HCT116 (cell line): ENCODE data around the gene PUSL1. TPM values are rescaled to one million over a fixed set of nuclear protein-coding genes. Genes with fewer than 3 reads are reported as not detected.

Experiments
- ATAC-seq: fragments of 200-7000 bp; cut with Tn5 transposase; 2 replicates; pipeline ENCODE4 v1.9.1; 2020; ENCODE audit warnings: mild to moderate bottlenecking, moderate library complexity
- BruUV-seq: library from RNA; stranded (reverse); fragments of 400-500 nt; replicated peaks from 2 replicates; lab custom pipeline; 2021; lab: Mats Ljungman, UMichigan
- CTCF ChIA-PET: fragments of 300-600 bp; sonication (Branson Sonifier 250); formaldehyde crosslinking; loops from one replicate; lab custom pipeline; 2021; ENCODE audit warnings: antibody characterized with exemption; lab: Charles Lee
- POLR2A ChIA-PET: fragments of 300-600, 350-600 bp; sonication (Branson Sonifier 250); formaldehyde crosslinking; loops from one replicate; lab custom pipeline; 2021; ENCODE audit warnings: antibody characterized with exemption; lab: Charles Lee
- RAD21 ChIA-PET, 2 experiments: fragments of 300-600 bp; sonication (Branson Sonifier 250); formaldehyde crosslinking; loops; one replicate each; lab custom pipeline; 2023; ENCODE audit warnings: low total read pairs in 2 of 2; ENCODE audit not compliant: uncharacterized antibody in 2 of 2, unreplicated experiment in 2 of 2, low non-redundant PET in 1 of 2; lab: Charles Lee
- DNase-seq: peaks from one replicate; pipeline ENCODE4 v3.0.0-alpha.2; 2010; ENCODE audit warnings: low read depth, low spot score
- H2AFZ ChIP-seq: fragments of 200-600 bp; shearing (Covaris generic), sonication (generic); 2 replicates; pipeline ENCODE4 v1.6.1; 2017; ENCODE audit warnings: low read depth, mixed run types, mixed read lengths, antibody characterized with exemption, low read length; ENCODE audit not compliant: poor library complexity, severe bottlenecking
- H3K27ac ChIP-seq: 2 replicates; pipeline ENCODE4 v1.5.1; 2012; ENCODE audit warnings: low read depth, low read length
- H3K27me3 ChIP-seq: fragments of 200-600 bp; sonication (generic); 2 replicates; pipeline ENCODE4 v1.6.1; 2016; ENCODE audit warnings: mixed run types, low read length, mixed read lengths; ENCODE audit not compliant: insufficient read depth
- H3K36me3 ChIP-seq, 2 experiments: fragments of 200-500 bp in 1 of 2; fragments of 200-600 bp in 1 of 2; sonication (Bioruptor generic) in 1 of 2; sonication (generic) in 1 of 2; 2 replicates each; pipeline versions ENCODE4 v1.5.1 to v1.6.1; 2014 to 2016; ENCODE audit warnings: low read length in 2 of 2, inconsistent platforms in 1 of 2, mixed read lengths in 1 of 2, mixed run types in 1 of 2; ENCODE audit not compliant: insufficient read depth in 2 of 2, control insufficient read depth in 1 of 2
- H3K4me1 ChIP-seq, 2 experiments: fragments of 200-600 bp in 1 of 2; sonication (generic) in 1 of 2; 2 replicates each; pipeline versions ENCODE4 v1.5.1 to v1.6.1; 2012 to 2017; ENCODE audit warnings: low read length in 2 of 2, inconsistent platforms in 1 of 2, mild to moderate bottlenecking in 1 of 2, mixed read lengths in 1 of 2, mixed run types in 1 of 2, moderate library complexity in 1 of 2; ENCODE audit not compliant: insufficient read depth in 2 of 2, control insufficient read depth in 1 of 2
- H3K4me2 ChIP-seq: fragments of 200-600 bp; sonication (generic); 2 replicates; pipeline ENCODE4 v1.6.1; 2017; ENCODE audit warnings: mixed run types, low read length, mixed read lengths
- H3K4me3 ChIP-seq, 2 experiments: fragments of 200-600 bp in 1 of 2; sonication (generic) in 1 of 2; replicated peaks in 1 of 2; 2 replicates each; pipeline ENCODE4 v1.5.1; 2011 to 2016; ENCODE audit warnings: low read length in 2 of 2, control low read depth in 1 of 2, low read depth in 1 of 2, mild to moderate bottlenecking in 1 of 2, mixed read lengths in 1 of 2, mixed run types in 1 of 2
- H3K79me2 ChIP-seq: fragments of 200-600 bp; sonication (generic); 2 replicates; pipeline ENCODE4 v1.6.1; 2017; ENCODE audit warnings: mild to moderate bottlenecking, mixed run types, low read length, moderate library complexity, mixed read lengths; ENCODE audit not compliant: insufficient read depth
- H3K9ac ChIP-seq: fragments of 200-600 bp; sonication (generic); 2 replicates; pipeline ENCODE4 v1.6.1; 2016; ENCODE audit warnings: low read length, mixed read lengths
- H3K9me2 ChIP-seq: fragments of 200-600 bp; sonication (generic), shearing (Covaris generic); 2 replicates; pipeline ENCODE4 v1.6.1; 2017; ENCODE audit warnings: mixed run types, mild to moderate bottlenecking, moderate library complexity; ENCODE audit not compliant: insufficient read depth
- H3K9me3 ChIP-seq, 2 experiments: fragments of 200-500 bp in 1 of 2; fragments of 200-600 bp in 1 of 2; sonication (Bioruptor generic) in 1 of 2; sonication (generic) in 1 of 2; 2 replicates each; pipeline ENCODE4 v1.6.1; 2014 to 2017; ENCODE audit warnings: low read length in 2 of 2, mixed read lengths in 2 of 2, inconsistent platforms in 1 of 2, low read depth in 1 of 2, mild to moderate bottlenecking in 1 of 2, mixed run types in 1 of 2, moderate library complexity in 1 of 2; ENCODE audit not compliant: control insufficient read depth in 1 of 2, insufficient read depth in 1 of 2
- H4K20me1 ChIP-seq: fragments of 200-600 bp; sonication (generic), shearing (Covaris generic); 2 replicates; pipeline ENCODE4 v1.6.1; 2017; ENCODE audit warnings: mixed run types, mild to moderate bottlenecking, moderate library complexity; ENCODE audit not compliant: insufficient read depth
- ATF3 ChIP-seq: IDR thresholded peaks from 2 replicates; pipeline ENCODE4 v1.6.1; 2012
- CBX3 ChIP-seq: IDR thresholded peaks from 2 replicates; pipeline ENCODE4 v1.6.1; 2012; ENCODE audit warnings: low read depth
- CEBPB ChIP-seq: IDR thresholded peaks from 2 replicates; pipeline ENCODE4 v1.6.1; 2012; ENCODE audit warnings: low read depth
- EGR1 ChIP-seq: IDR thresholded peaks from 2 replicates; pipeline ENCODE4 v1.6.1; 2012; ENCODE audit warnings: low read depth
- ELF1 ChIP-seq: IDR thresholded peaks from 2 replicates; pipeline ENCODE4 v1.6.1; 2012; ENCODE audit warnings: low read depth, borderline replicate concordance
- EZH2phosphoT487 ChIP-seq: fragments of 200-600 bp; IDR thresholded peaks from 2 replicates; pipeline ENCODE4 v1.6.1; 2018; ENCODE audit warnings: antibody characterized with exemption, borderline replicate concordance
- FOSL1 ChIP-seq: IDR thresholded peaks from 2 replicates; pipeline ENCODE4 v1.6.1; 2012; ENCODE audit warnings: low read depth
- JUND ChIP-seq: IDR thresholded peaks from 2 replicates; pipeline ENCODE4 v1.6.1; 2012
- MAX ChIP-seq: IDR thresholded peaks from 2 replicates; pipeline ENCODE4 v1.6.1; 2012
- POLR2A ChIP-seq: IDR thresholded peaks from 2 replicates; pipeline ENCODE4 v1.7.0; 2011; ENCODE audit warnings: borderline replicate concordance; ENCODE audit not compliant: insufficient read depth, insufficient read length; ENCODE audit errors: extremely low read depth
- POLR2AphosphoS5 ChIP-seq: IDR thresholded peaks from 2 replicates; pipeline ENCODE4 v1.6.1; 2011; ENCODE audit warnings: mild to moderate bottlenecking, low read depth, low read length, moderate library complexity
- RAD21 ChIP-seq: IDR thresholded peaks from 2 replicates; pipeline ENCODE4 v1.6.1; 2012; ENCODE audit warnings: low read depth, mild to moderate bottlenecking
- SIN3A ChIP-seq: IDR thresholded peaks from 2 replicates; pipeline ENCODE4 v1.6.1; 2012; ENCODE audit warnings: low read depth
- SP1 ChIP-seq: IDR thresholded peaks from 2 replicates; pipeline ENCODE4 v1.6.1; 2012; ENCODE audit warnings: low read depth
- YY1 ChIP-seq: IDR thresholded peaks from 2 replicates; pipeline ENCODE4 v1.6.1; 2011; ENCODE audit warnings: low read length, low read depth, moderate library complexity, mild to moderate bottlenecking; ENCODE audit not compliant: insufficient replicate concordance; ENCODE audit errors: extremely low read depth
- ZFX ChIP-seq: fragments of 450-650 bp; IDR thresholded peaks from 2 replicates; pipeline ENCODE4 v1.6.1; 2017
- ZNF274 ChIP-seq: fragments of 200-500 bp; sonication (Bioruptor generic); IDR thresholded peaks from 2 replicates; pipeline ENCODE4 v1.6.1; 2014; ENCODE audit warnings: mild to moderate bottlenecking, low read depth, low read length, inconsistent platforms
- intact Hi-C: fragments of 100-400 bp; cut with micrococcal nuclease; formaldehyde crosslinking; loops from 2 replicates; pipeline ENCODE4 v1.10.0; 2022
- total RNA-seq: library from RNA; stranded (reverse); gene quantifications from one replicate; pipeline ENCODE4 v1.2.1, GENCODE V29; 2021; ENCODE audit not compliant: unreplicated experiment
- TF ChIP-seq, protein P1 (sequence below), 3 experiments: fragments of 200-600 bp in 1 of 3; sonication (generic) in 1 of 3; IDR thresholded peaks in 2 of 3; conservative IDR thresholded peaks in 1 of 3; 2 replicates each; pipeline ENCODE4 v1.5.1; 2012 to 2017; ENCODE audit warnings: low read depth in 2 of 3, low read length in 2 of 3, antibody characterized with exemption in 1 of 3, borderline replicate concordance in 1 of 3, control low read depth in 1 of 3, mild to moderate bottlenecking in 1 of 3, mixed read lengths in 1 of 3, mixed run types in 1 of 3, moderate library complexity in 1 of 3; ENCODE audit not compliant: insufficient read depth in 1 of 3
- TF ChIP-seq, protein P2 (sequence below): IDR thresholded peaks from 2 replicates; pipeline ENCODE4 v1.6.1; 2011; ENCODE audit warnings: mild to moderate bottlenecking, low read length, moderate library complexity; ENCODE audit not compliant: insufficient replicate concordance; ENCODE audit errors: extremely low read depth

Gene PUSL1
- total RNA-seq, 1 experiment from 2014 or later, result 47.2 TPM

GRCh38 chr1:1326075-1326605 is 17.7 kb downstream of the PUSL1 start (continued):
- no peak for TF ChIP-seq MAX

DNA sequence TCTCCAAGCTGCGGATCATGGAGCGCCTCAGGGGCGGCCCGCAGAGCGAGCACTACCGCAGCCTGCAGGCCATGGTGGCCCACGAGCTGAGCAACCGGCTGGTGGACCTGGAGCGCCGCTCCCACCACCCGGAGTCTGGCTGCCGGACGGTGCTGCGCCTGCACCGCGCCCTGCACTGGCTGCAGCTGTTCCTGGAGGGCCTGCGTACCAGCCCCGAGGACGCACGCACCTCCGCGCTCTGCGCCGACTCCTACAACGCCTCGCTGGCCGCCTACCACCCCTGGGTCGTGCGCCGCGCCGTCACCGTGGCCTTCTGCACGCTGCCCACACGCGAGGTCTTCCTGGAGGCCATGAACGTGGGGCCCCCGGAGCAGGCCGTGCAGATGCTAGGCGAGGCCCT is 18.9 kb downstream of the PUSL1 start:
- H3K9ac ChIP-seq, result no peak overlapping the region
- no peaks in the 10 kb centered on the region for H3K9me3 ChIP-seq
- H4K20me1 ChIP-seq, result no peaks in the 10 kb centered on the region
- no peaks in the 10 kb centered on the region; a peak in 1 of 4 replicates for H3K36me3 ChIP-seq
- ATAC-seq, result no peak
- H3K79me2 ChIP-seq, result peaks cover 35% of the 10 kb centered on the region
- ChIA-PET CTCF (no interaction called here), POLR2A (no interaction called here), RAD21 (no interaction called here)
- TF ChIP-seq EZH2phosphoT487 (no peak), SP1 (no peak), EGR1 (no peak), POLR2A (no peak), CEBPB (no peak), CBX3 (no peak), RAD21 (no peak), SIN3A (no peak), FOSL1 (no peak), POLR2AphosphoS5 (no peak), YY1 (no peak), MAX (no peak), ELF1 (no peak), JUND (no peak), ZFX (no peak), ATF3 (no peak), ZNF274 (no peak)
- TF ChIP-seq, protein P1, sequence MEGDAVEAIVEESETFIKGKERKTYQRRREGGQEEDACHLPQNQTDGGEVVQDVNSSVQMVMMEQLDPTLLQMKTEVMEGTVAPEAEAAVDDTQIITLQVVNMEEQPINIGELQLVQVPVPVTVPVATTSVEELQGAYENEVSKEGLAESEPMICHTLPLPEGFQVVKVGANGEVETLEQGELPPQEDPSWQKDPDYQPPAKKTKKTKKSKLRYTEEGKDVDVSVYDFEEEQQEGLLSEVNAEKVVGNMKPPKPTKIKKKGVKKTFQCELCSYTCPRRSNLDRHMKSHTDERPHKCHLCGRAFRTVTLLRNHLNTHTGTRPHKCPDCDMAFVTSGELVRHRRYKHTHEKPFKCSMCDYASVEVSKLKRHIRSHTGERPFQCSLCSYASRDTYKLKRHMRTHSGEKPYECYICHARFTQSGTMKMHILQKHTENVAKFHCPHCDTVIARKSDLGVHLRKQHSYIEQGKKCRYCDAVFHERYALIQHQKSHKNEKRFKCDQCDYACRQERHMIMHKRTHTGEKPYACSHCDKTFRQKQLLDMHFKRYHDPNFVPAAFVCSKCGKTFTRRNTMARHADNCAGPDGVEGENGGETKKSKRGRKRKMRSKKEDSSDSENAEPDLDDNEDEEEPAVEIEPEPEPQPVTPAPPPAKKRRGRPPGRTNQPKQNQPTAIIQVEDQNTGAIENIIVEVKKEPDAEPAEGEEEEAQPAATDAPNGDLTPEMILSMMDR (IDR thresholded peaks at IDR 0.05 in 2 of 3, conservative IDR thresholded peaks at IDR 0.05 in 1 of 3; ENCODE audit: borderline replicate concordance in 1 of 3, insufficient read depth in 1 of 3, low read depth in 2 of 3, low read length in 2 of 3), result no peak
- TF ChIP-seq, protein P2, sequence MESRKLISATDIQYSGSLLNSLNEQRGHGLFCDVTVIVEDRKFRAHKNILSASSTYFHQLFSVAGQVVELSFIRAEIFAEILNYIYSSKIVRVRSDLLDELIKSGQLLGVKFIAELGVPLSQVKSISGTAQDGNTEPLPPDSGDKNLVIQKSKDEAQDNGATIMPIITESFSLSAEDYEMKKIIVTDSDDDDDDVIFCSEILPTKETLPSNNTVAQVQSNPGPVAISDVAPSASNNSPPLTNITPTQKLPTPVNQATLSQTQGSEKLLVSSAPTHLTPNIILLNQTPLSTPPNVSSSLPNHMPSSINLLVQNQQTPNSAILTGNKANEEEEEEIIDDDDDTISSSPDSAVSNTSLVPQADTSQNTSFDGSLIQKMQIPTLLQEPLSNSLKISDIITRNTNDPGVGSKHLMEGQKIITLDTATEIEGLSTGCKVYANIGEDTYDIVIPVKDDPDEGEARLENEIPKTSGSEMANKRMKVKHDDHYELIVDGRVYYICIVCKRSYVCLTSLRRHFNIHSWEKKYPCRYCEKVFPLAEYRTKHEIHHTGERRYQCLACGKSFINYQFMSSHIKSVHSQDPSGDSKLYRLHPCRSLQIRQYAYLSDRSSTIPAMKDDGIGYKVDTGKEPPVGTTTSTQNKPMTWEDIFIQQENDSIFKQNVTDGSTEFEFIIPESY, result no peak
- DNase-seq, result no peak
- H3K4me3 ChIP-seq, result no peak overlapping the region
- no TSS peak for BruUV-seq
- H3K9me2 ChIP-seq, result no peaks in the 10 kb centered on the region
- intact Hi-C loops, result no loop called here
- H3K27me3 ChIP-seq, result no peaks in the 10 kb centered on the region
- no peak overlapping the region for H2AFZ ChIP-seq
- no peak overlapping the region for H3K27ac ChIP-seq
- peaks cover 21 to 37% of the 10 kb centered on the region in 2 experiments for H3K4me1 ChIP-seq
- H3K4me2 ChIP-seq, result no peak overlapping the region
